K562 (cell line): ENCODE data around the gene ELMO1. TPM values are rescaled to one million over a fixed set of nuclear protein-coding genes. Genes with fewer than 3 reads are reported as not detected.

Source experiments
- ATAC-seq: fragments of 200-7000 bp; cut with Tn5 transposase; 3 replicates; pipeline ENCODE4 v1.9.1; 2020; ENCODE audit warnings: moderate library complexity
- BruUV-seq: library from RNA; stranded (reverse); fragments of 400-500 nt; replicated peaks from 2 replicates; lab custom pipeline; 2021; lab: Mats Ljungman, UMichigan
- CTCF ChIA-PET: fragments of 300-600 bp; formaldehyde crosslinking; extraction: SDS; loops from one replicate; lab custom pipeline; 2021; ENCODE audit warnings: low intra/inter-chr PET ratio; lab: Yijun Ruan, JAX
- POLR2A ChIA-PET: fragments of 300-600, 350-650 bp; sonication (Branson Sonifier 250); formaldehyde crosslinking; extraction: SDS; loops from one replicate; lab custom pipeline; 2021; ENCODE audit warnings: antibody characterized with exemption, inconsistent platforms; lab: Yijun Ruan, JAX
- DNase-seq, 4 experiments: peaks; one replicate each; pipeline versions ENCODE4 v3.0.0 to v3.0.0-alpha.2; 2011 to 2018; ENCODE audit warnings: low spot score in 3 of 4, mixed read lengths in 3 of 4; ENCODE audit errors: extremely low read depth in 1 of 4
- FAIRE-seq: peaks from 2 replicates; lab custom pipeline; 2011; peaks lifted over from hg19 to GRCh38; lab: Jason Lieb, UNC
- H2AFZ ChIP-seq: 2 replicates; pipeline ENCODE4 v1.6.0; 2011; ENCODE audit warnings: low read depth, low read length, control low read depth, inconsistent platforms
- H3K27ac ChIP-seq: fragments of 200-600 bp; 3 replicates; pipeline ENCODE4 v1.8.0; 2011; ENCODE audit warnings: low read depth, mild to moderate bottlenecking, control low read depth, inconsistent platforms, low read length, moderate library complexity, mixed read lengths; ENCODE audit errors: extremely low read depth
- H3K27me3 ChIP-seq, 2 experiments: fragments of 300-600 bp in 1 of 2; 2 replicates in 1 of 2; 3 replicates in 1 of 2; pipeline versions ENCODE4 v1.6.0 to v1.8.0; 2011; ENCODE audit warnings: inconsistent platforms in 2 of 2, low read length in 2 of 2, mild to moderate bottlenecking in 1 of 2, mixed read lengths in 1 of 2, moderate library complexity in 1 of 2; ENCODE audit not compliant: control insufficient read depth in 2 of 2, insufficient read depth in 2 of 2
- H3K36me3 ChIP-seq: fragments of 300-600 bp; 3 replicates; pipeline ENCODE4 v1.8.0; 2011; ENCODE audit warnings: mild to moderate bottlenecking, low read length, inconsistent platforms; ENCODE audit not compliant: control insufficient read depth, insufficient read depth
- H3K4me1 ChIP-seq, 2 experiments: fragments of 200-600 bp in 1 of 2; replicated peaks in 1 of 2; 2 replicates in 1 of 2; 3 replicates in 1 of 2; pipeline versions ENCODE4 v1.5.1 to v1.8.0; 2011; ENCODE audit warnings: inconsistent platforms in 2 of 2, low read length in 2 of 2, mild to moderate bottlenecking in 1 of 2, mixed read lengths in 1 of 2, moderate library complexity in 1 of 2; ENCODE audit not compliant: control insufficient read depth in 2 of 2, insufficient read depth in 2 of 2
- H3K4me2 ChIP-seq: 2 replicates; pipeline ENCODE4 v1.6.1; 2011; ENCODE audit warnings: low read length, control low read depth, inconsistent platforms, mixed read lengths; ENCODE audit not compliant: insufficient read depth
- H3K4me3 ChIP-seq: fragments of 200-600 bp; sonication (generic), shearing (Covaris generic); 2 replicates; pipeline ENCODE4 v1.5.1; 2016; ENCODE audit warnings: control low read depth, inconsistent platforms
- H3K79me2 ChIP-seq: fragments of 200-600 bp; 3 replicates; pipeline ENCODE4 v1.8.0; 2011; ENCODE audit warnings: low read length, inconsistent platforms; ENCODE audit not compliant: control insufficient read depth, insufficient read depth
- H3K9ac ChIP-seq, 2 experiments: 2 replicates each; pipeline versions ENCODE4 v1.6.0 to v1.6.1; 2011; ENCODE audit warnings: low read depth in 2 of 2, low read length in 2 of 2, control low read depth in 1 of 2, inconsistent platforms in 1 of 2, mild to moderate bottlenecking in 1 of 2, mixed read lengths in 1 of 2; ENCODE audit not compliant: insufficient read depth in 1 of 2
- H3K9me1 ChIP-seq: one replicate; pipeline ENCODE4 v1.6.0; 2011; ENCODE audit warnings: inconsistent platforms, mild to moderate bottlenecking, low read length, moderate library complexity; ENCODE audit not compliant: control insufficient read depth, insufficient read depth
- H3K9me3 ChIP-seq: replicated peaks from 2 replicates; pipeline ENCODE4 v1.5.1; 2011; ENCODE audit warnings: low read depth, low read length, inconsistent platforms; ENCODE audit not compliant: control insufficient read depth, insufficient read depth
- H4K20me1 ChIP-seq: replicated peaks from 2 replicates; pipeline ENCODE4 v1.6.1; 2011; ENCODE audit warnings: low read length, inconsistent platforms, mixed read lengths; ENCODE audit not compliant: control insufficient read depth, insufficient read depth
- CEBPG ChIP-seq, 3 experiments: fragments of 200-800 bp in 1 of 3; sonication (Bioruptor generic) in 1 of 3; sonication (generic) in 1 of 3; formaldehyde crosslinking in 1 of 3; IDR thresholded peaks in 2 of 3; conservative IDR thresholded peaks in 1 of 3; 2 replicates each; pipeline versions ENCODE4 v1.6.1 to v1.8.0; 2016 to 2022; ENCODE audit warnings: missing compliant biosample characterization in 2 of 3, missing genetic modification characterization in 2 of 3, mild to moderate bottlenecking in 1 of 3, missing genetic modification reagents in 1 of 3
- E2F5 ChIP-seq: sonication (generic); formaldehyde crosslinking; IDR thresholded peaks from 2 replicates; pipeline ENCODE4 v1.8.0; 2022; ENCODE audit warnings: mild to moderate bottlenecking, missing genetic modification reagents
- FIP1L1 ChIP-seq: fragments of 200-400 bp; formaldehyde crosslinking; IDR thresholded peaks from 2 replicates; pipeline ENCODE4 v1.6.1; 2018; ENCODE audit warnings: mild to moderate bottlenecking, low read depth, low read length; ENCODE audit not compliant: poor library complexity, severe bottlenecking
- HDAC6 ChIP-seq: IDR thresholded peaks from 2 replicates; pipeline ENCODE4 v1.6.1; 2012; ENCODE audit warnings: low read depth, mild to moderate bottlenecking, control low read depth, inconsistent platforms, low read length, moderate library complexity
- MYBL2 ChIP-seq, 2 experiments: fragments of 450-650 bp in 1 of 2; sonication (generic) in 1 of 2; formaldehyde crosslinking in 1 of 2; IDR thresholded peaks; 2 replicates each; pipeline versions ENCODE4 v1.6.1 to v1.8.1; 2017 to 2022; ENCODE audit warnings: borderline replicate concordance in 1 of 2, inconsistent platforms in 1 of 2, low read depth in 1 of 2, mild to moderate bottlenecking in 1 of 2, missing genetic modification reagents in 1 of 2, moderate library complexity in 1 of 2
- SAFB2 ChIP-seq: fragments of 200-400 bp; formaldehyde crosslinking; IDR thresholded peaks from 2 replicates; pipeline ENCODE4 v1.6.1; 2018; ENCODE audit warnings: borderline replicate concordance, low read length, low read depth, moderate library complexity; ENCODE audit not compliant: severe bottlenecking
- ZNF239 ChIP-seq: fragments of 250-450 bp; sonication (Bioruptor Pico); IDR thresholded peaks from 2 replicates; pipeline ENCODE4 v1.4.0; 2020; ENCODE audit warnings: mild to moderate bottlenecking
- ZNF76 ChIP-seq: fragments of 250-450 bp; sonication (Bioruptor Pico); IDR thresholded peaks from 2 replicates; pipeline ENCODE4 v1.4.0; 2020; ENCODE audit warnings: mild to moderate bottlenecking, moderate library complexity, borderline replicate concordance
- WGBS: fragments of 100-300 bp; shearing (Covaris generic); methylation state at CpG from one replicate; pipeline ENCODE4 v1.1.6; 2016; ENCODE audit warnings: low coverage, mixed read lengths; ENCODE audit not compliant: insufficient coverage; ENCODE audit errors: missing lambda C conversion rate; 5-methylcytosine and 5-hydroxymethylcytosine counted together
- in situ Hi-C: fragments of 300-500 bp; cut with MboI; formaldehyde crosslinking; loops from 4 replicates; pipeline ENCODE4 v1.15.0; 2018; ENCODE audit warnings: inconsistent platforms, mixed read lengths
- intact Hi-C: fragments of 100-400 bp; cut with micrococcal nuclease; formaldehyde crosslinking; loops from 2 replicates; pipeline ENCODE4 v1.14.2; 2022
- polyA plus RNA-seq, 8 experiments: library from polyadenylated mRNA; depleted of rRNA in 4 of 8; stranded (reverse) in 5 of 8; unstranded in 3 of 8; fragments of >200 nt; fragmentation: Nextera tagmentation in 2 of 8; fragmentation: Illumina TruSeq in 1 of 8; extraction: Ambion mirVana in 2 of 8; extraction: Trizol in 1 of 8; gene quantifications; 2 replicates each; pipeline versions ENCODE4 v1.2.1 to v1.2.3, GENCODE V29; 2011 to 2014; ENCODE audit warnings: inconsistent platforms in 1 of 8, missing spikeins in 1 of 8
- total RNA-seq, 7 experiments: library from RNA; depleted of rRNA in 6 of 7; stranded (reverse); fragments of >200 nt in 6 of 7; fragmentation: Illumina TruSeq in 2 of 7; extraction: Trizol in 2 of 7; gene quantifications; 2 replicates each; pipeline versions ENCODE4 v1.2.1 to v1.2.3, GENCODE V29; 2011 to 2021; ENCODE audit warnings: low replicate concordance in 1 of 7
- TF ChIP-seq, protein P1 (sequence below): conservative IDR thresholded peaks from 2 replicates; pipeline ENCODE4 v1.6.1; 2011; ENCODE audit warnings: low read depth, mild to moderate bottlenecking, low read length; ENCODE audit not compliant: control insufficient read depth

ELMO1 gene
- total and polyA plus RNA-seq, 9 of the 15 experiments (the other 6 are each of a cell fraction or from before 2014, with no cell fraction given) = 0.36 to 7.2 (median 3.6) TPM

GRCh38 chr7:37390114-37390513 is 58.5 kb downstream of the ELMO1 start:
- ChIA-PET CTCF (no interaction called here), POLR2A (interaction anchor here (0.6 kb wide), 1 partner anchor 33 kb away, joined by 3 read pairs; no protein-coding TSS in a partner anchor)
- Histone ChIP-seq H3K27ac (no peak overlapping the region), H3K4me1 (no peaks in the 10 kb centered on the region), H3K27me3 (peaks cover 0 to 8% of the 10 kb centered on the region in 2 experiments; a peak in 2 of 5 replicates), H3K4me2 (no peak overlapping the region), H3K9me1 (no peaks in the 10 kb centered on the region), H2AFZ (no peak overlapping the region), H3K79me2 (no peaks in the 10 kb centered on the region), H3K9ac (no peak overlapping the region), H3K36me3 (no peaks in the 10 kb centered on the region), H4K20me1 (no peaks in the 10 kb centered on the region), H3K9me3 (no peaks in the 10 kb centered on the region), H3K4me3 (no peak overlapping the region)
- TF ChIP-seq SAFB2 = no peak
- no peak for TF ChIP-seq ZNF76 (CRISPR knock-in tag)
- no peak for TF ChIP-seq FIP1L1
- TF ChIP-seq CEBPG (CRISPR knock-in tag; IDR thresholded peaks at IDR 0.05) = no peak
- no peak for TF ChIP-seq CEBPG (tag; conservative IDR thresholded peaks at IDR 0.05 in 1 of 2, IDR thresholded peaks at IDR 0.05 in 1 of 2)
- no peak for TF ChIP-seq MYBL2 (IDR thresholded peaks at IDR 0.05; ENCODE audit: low read depth)
- TF ChIP-seq MYBL2 (CRISPR knock-in tag; IDR thresholded peaks at IDR 0.05; ENCODE audit: borderline replicate concordance) = no peak
- TF ChIP-seq, protein P1, sequence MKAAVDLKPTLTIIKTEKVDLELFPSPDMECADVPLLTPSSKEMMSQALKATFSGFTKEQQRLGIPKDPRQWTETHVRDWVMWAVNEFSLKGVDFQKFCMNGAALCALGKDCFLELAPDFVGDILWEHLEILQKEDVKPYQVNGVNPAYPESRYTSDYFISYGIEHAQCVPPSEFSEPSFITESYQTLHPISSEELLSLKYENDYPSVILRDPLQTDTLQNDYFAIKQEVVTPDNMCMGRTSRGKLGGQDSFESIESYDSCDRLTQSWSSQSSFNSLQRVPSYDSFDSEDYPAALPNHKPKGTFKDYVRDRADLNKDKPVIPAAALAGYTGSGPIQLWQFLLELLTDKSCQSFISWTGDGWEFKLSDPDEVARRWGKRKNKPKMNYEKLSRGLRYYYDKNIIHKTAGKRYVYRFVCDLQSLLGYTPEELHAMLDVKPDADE = no peak
- no peak for TF ChIP-seq HDAC6
- no peak for TF ChIP-seq ZNF239 (CRISPR knock-in tag)
- TF ChIP-seq E2F5 (CRISPR knock-in tag) = no peak
- BruUV-seq = no TSS peak
- ATAC-seq (no peak), DNase-seq (no peak), FAIRE-seq (no peak)
- intact Hi-C loops (no loop called here), in situ Hi-C loops (loop anchor here (25.0 kb wide), 1 partner anchor 1622 kb away; no protein-coding TSS in a partner anchor)
- 16% methylated on average over 7 of the region's 8 CpGs for WGBS
